Loucy (cell line): Measurements from ENCODE around the gene PATL2.

Experiments
- EZH2phosphoT487 ChIP-seq: fragments of 200-600 bp; IDR thresholded peaks from 2 replicates; pipeline ENCODE4 v1.6.1; 2018; ENCODE audit warnings: antibody characterized with exemption, mild to moderate bottlenecking, moderate library complexity, borderline replicate concordance
- TF ChIP-seq, protein P1 (sequence below): fragments of 200-600 bp; sonication (generic); conservative IDR thresholded peaks from 2 replicates; pipeline ENCODE4 v1.5.1; 2014; ENCODE audit warnings: mild to moderate bottlenecking, antibody characterized with exemption, low read length

DNA sequence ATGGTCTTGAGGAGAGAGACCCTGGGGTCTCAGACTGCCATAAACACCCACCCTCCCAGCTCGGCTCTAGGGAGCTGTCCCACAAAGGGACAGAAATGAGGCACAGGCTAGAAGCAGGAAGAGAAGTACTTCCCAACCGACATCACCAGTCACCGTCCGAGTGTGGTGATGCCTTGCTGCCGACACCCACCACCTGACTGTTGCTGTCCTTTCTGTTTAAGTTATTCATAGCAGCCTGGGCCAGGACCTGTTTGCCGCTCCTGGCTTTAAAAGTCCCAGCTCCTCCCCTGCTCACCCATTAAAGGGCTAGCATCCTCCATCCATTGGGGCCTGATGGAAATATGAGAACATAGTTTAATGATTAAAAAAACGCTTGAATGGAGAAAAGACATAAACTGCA, 34.4 kb downstream of the PATL2 start:
- TF ChIP-seq, protein P1, sequence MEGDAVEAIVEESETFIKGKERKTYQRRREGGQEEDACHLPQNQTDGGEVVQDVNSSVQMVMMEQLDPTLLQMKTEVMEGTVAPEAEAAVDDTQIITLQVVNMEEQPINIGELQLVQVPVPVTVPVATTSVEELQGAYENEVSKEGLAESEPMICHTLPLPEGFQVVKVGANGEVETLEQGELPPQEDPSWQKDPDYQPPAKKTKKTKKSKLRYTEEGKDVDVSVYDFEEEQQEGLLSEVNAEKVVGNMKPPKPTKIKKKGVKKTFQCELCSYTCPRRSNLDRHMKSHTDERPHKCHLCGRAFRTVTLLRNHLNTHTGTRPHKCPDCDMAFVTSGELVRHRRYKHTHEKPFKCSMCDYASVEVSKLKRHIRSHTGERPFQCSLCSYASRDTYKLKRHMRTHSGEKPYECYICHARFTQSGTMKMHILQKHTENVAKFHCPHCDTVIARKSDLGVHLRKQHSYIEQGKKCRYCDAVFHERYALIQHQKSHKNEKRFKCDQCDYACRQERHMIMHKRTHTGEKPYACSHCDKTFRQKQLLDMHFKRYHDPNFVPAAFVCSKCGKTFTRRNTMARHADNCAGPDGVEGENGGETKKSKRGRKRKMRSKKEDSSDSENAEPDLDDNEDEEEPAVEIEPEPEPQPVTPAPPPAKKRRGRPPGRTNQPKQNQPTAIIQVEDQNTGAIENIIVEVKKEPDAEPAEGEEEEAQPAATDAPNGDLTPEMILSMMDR: no peak
- no peak for TF ChIP-seq EZH2phosphoT487
